ENCODE measurements around the gene TBC1D10A.

The TBC1D10A gene

GRCh38 chr22:30361916-30362650 is 35.3 kb upstream of the TBC1D10A start:
- no peak for DNase-seq (ENCODE audit: insufficient read length)
- TF ChIP-seq TAF1 (IDR thresholded peaks at IDR 0.05; ENCODE audit: borderline replicate concordance, low read depth, low read length) (no peak), POLR2AphosphoS5 (IDR thresholded peaks at IDR 0.05; ENCODE audit: low read depth, low read length) (no peak), POLR2A (IDR thresholded peaks at IDR 0.05; ENCODE audit: low read depth, low read length) (no peak)
- no peak for FAIRE-seq

- no peak for FAIRE-seq
- TF ChIP-seq POLR2AphosphoS5 (IDR thresholded peaks at IDR 0.05; ENCODE audit: low read depth, low read length), result no peak
These were observed 31.8 kb upstream of the TBC1D10A start for GRCh38 chr22:30358541-30358940.

GRCh38 chr22:30357650-30358215 is 31.0 kb upstream of the TBC1D10A start:
- FAIRE-seq (no peak), DNase-seq (ENCODE audit: insufficient read length) (no peak)
- no peak for TF ChIP-seq POLR2A (IDR thresholded peaks at IDR 0.05; ENCODE audit: low read depth, low read length)
- TF ChIP-seq TAF1 (IDR thresholded peaks at IDR 0.05; ENCODE audit: borderline replicate concordance, low read depth, low read length), result no peak
- TF ChIP-seq POLR2AphosphoS5 (IDR thresholded peaks at IDR 0.05; ENCODE audit: low read depth, low read length), result no peak

More at GRCh38 chr22:30358541-30358940, 31.8 kb upstream of the TBC1D10A start:
- no peak for DNase-seq (ENCODE audit: insufficient read length)

GRCh38 chr22:30357236-30357570 is 30.5 kb upstream of the TBC1D10A start:
- no peak for DNase-seq (ENCODE audit: insufficient read length)
- TF ChIP-seq POLR2AphosphoS5 (IDR thresholded peaks at IDR 0.05; ENCODE audit: low read depth, low read length), result no peak
- TF ChIP-seq TAF1 (IDR thresholded peaks at IDR 0.05; ENCODE audit: borderline replicate concordance, low read depth, low read length), result no peak
- no peak for FAIRE-seq

- TF ChIP-seq TAF1 (IDR thresholded peaks at IDR 0.05; ENCODE audit: borderline replicate concordance, low read depth, low read length) (peak; percentile 61; the same call in 1 of the 2 replicates), POLR2A (IDR thresholded peaks at IDR 0.05; ENCODE audit: low read depth, low read length) (peak; percentile 96), POLR2AphosphoS5 (IDR thresholded peaks at IDR 0.05; ENCODE audit: low read depth, low read length) (peak; percentile 94)
- DNase-seq (ENCODE audit: insufficient read length) (peak; percentile 95), FAIRE-seq (peak; percentile 100)
These were observed 29.9 kb upstream of the TBC1D10A start, which contains the start of the genes CCDC157 and SF3A1 for GRCh38 chr22:30356449-30357235. CCDC157 (plus strand) TSS chr22:30357007; CDS start chr22:30366001, 8,994 bp downstream. SF3A1 (minus strand) TSS chr22:30356894; CDS start chr22:30356792, 102 bp downstream.

- no peak for TF ChIP-seq POLR2AphosphoS5 (IDR thresholded peaks at IDR 0.05; ENCODE audit: low read depth, low read length)
- FAIRE-seq (no peak), DNase-seq (ENCODE audit: insufficient read length) (no peak)
These were observed 27.9 kb upstream of the TBC1D10A start for GRCh38 chr22:30354644-30355043.

- TF ChIP-seq POLR2AphosphoS5 (IDR thresholded peaks at IDR 0.05; ENCODE audit: low read depth, low read length), result no peak
- no peak for TF ChIP-seq POLR2A (IDR thresholded peaks at IDR 0.05; ENCODE audit: low read depth, low read length)
- TF ChIP-seq TAF1 (IDR thresholded peaks at IDR 0.05; ENCODE audit: borderline replicate concordance, low read depth, low read length), result no peak
- no peak for DNase-seq (ENCODE audit: insufficient read length)
- FAIRE-seq, result no peak
These were observed 24.5 kb upstream of the TBC1D10A start for GRCh38 chr22:30351226-30351625.

GRCh38 chr22:30348809-30349208 is 22.1 kb upstream of the TBC1D10A start:
- no peak for DNase-seq (ENCODE audit: insufficient read length)
- TF ChIP-seq POLR2AphosphoS5 (IDR thresholded peaks at IDR 0.05; ENCODE audit: low read depth, low read length), result no peak

GRCh38 chr22:30348404-30348803 is 21.7 kb upstream of the TBC1D10A start:
- FAIRE-seq (no peak), DNase-seq (ENCODE audit: insufficient read length) (no peak)
- TF ChIP-seq POLR2A (IDR thresholded peaks at IDR 0.05; ENCODE audit: low read depth, low read length) (no peak), TAF1 (IDR thresholded peaks at IDR 0.05; ENCODE audit: borderline replicate concordance, low read depth, low read length) (no peak)

More at GRCh38 chr22:30348809-30349208, 22.1 kb upstream of the TBC1D10A start:
- FAIRE-seq, result peak; percentile 62

- DNase-seq (ENCODE audit: insufficient read length) (no peak), FAIRE-seq (peak; percentile 78)
- TF ChIP-seq TAF1 (IDR thresholded peaks at IDR 0.05; ENCODE audit: borderline replicate concordance, low read depth, low read length) (no peak), POLR2AphosphoS5 (IDR thresholded peaks at IDR 0.05; ENCODE audit: low read depth, low read length) (no peak), POLR2A (IDR thresholded peaks at IDR 0.05; ENCODE audit: low read depth, low read length) (no peak)
These were observed 20.6 kb upstream of the TBC1D10A start for GRCh38 chr22:30347255-30347892.

- FAIRE-seq, result no peak
- no peak for TF ChIP-seq TAF1 (IDR thresholded peaks at IDR 0.05; ENCODE audit: borderline replicate concordance, low read depth, low read length)
- TF ChIP-seq POLR2AphosphoS5 (IDR thresholded peaks at IDR 0.05; ENCODE audit: low read depth, low read length), result no peak
- TF ChIP-seq POLR2A (IDR thresholded peaks at IDR 0.05; ENCODE audit: low read depth, low read length), result no peak
- no peak for DNase-seq (ENCODE audit: insufficient read length)
These were observed 17.9 kb upstream of the TBC1D10A start for GRCh38 chr22:30344447-30345200.

Measured in GM12892 (cell line).